ENCODE measurements around the gene CUTA.
"Not testable (repeated sequence)": the region's sequence is repeated elsewhere in the genome, so short reads cannot be mapped to it uniquely, and the experiment has no call there.

CUTA gene

GRCh38 chr6:33405386-33405940 lies 12.4 kb downstream of the CUTA start:
- Histone ChIP-seq H3K27ac (ENCODE audit: insufficient read depth, low read depth, low read length, poor library complexity, severe bottlenecking) (no peak overlapping the region), H3K9me3 (ENCODE audit: control insufficient read depth, low read length) (no peaks in the 10 kb centered on the region), H3K4me3 (ENCODE audit: insufficient read depth, low read depth, low read length) (no peak overlapping the region), H3K36me3 (ENCODE audit: control insufficient read depth, insufficient read depth, low read length) (peaks cover 52% of the 10 kb centered on the region), H3K27me3 (ENCODE audit: control insufficient read depth, insufficient read depth, low read length, poor library complexity, severe bottlenecking) (no peaks in the 10 kb centered on the region), H3K4me1 (ENCODE audit: control insufficient read depth, insufficient read depth, low read length) (no peaks in the 10 kb centered on the region)
- WGBS, 2 experiments, result 96 to 98% methylated on average over 15 of the region's 15 CpGs

- no peaks in the 10 kb centered on the region for H3K9me3 ChIP-seq (ENCODE audit: control insufficient read depth, low read length)
- H3K27ac ChIP-seq (ENCODE audit: insufficient read depth, low read depth, low read length, poor library complexity, severe bottlenecking), result no peak overlapping the region
- no peaks in the 10 kb centered on the region for H3K4me1 ChIP-seq (ENCODE audit: control insufficient read depth, insufficient read depth, low read length)
- WGBS, 2 experiments, result 95 to 96% methylated on average over 17 of the region's 17 CpGs
- H3K27me3 ChIP-seq (ENCODE audit: control insufficient read depth, insufficient read depth, low read length, poor library complexity, severe bottlenecking), result no peaks in the 10 kb centered on the region
- no peak overlapping the region for H3K4me3 ChIP-seq (ENCODE audit: insufficient read depth, low read depth, low read length)
- peaks cover 52% of the 10 kb centered on the region for H3K36me3 ChIP-seq (ENCODE audit: control insufficient read depth, insufficient read depth, low read length)
These were observed 13.0 kb downstream of the CUTA start for GRCh38 chr6:33404884-33405283.

GRCh38 chr6:33399881-33400280 lies 18.0 kb downstream of the CUTA start:
- H3K4me3 ChIP-seq (ENCODE audit: insufficient read depth, low read depth, low read length); H3K27me3 ChIP-seq (ENCODE audit: control insufficient read depth, insufficient read depth, low read length, poor library complexity, severe bottlenecking); H3K9me3 ChIP-seq (ENCODE audit: control insufficient read depth, low read length); H3K27ac ChIP-seq (ENCODE audit: insufficient read depth, low read depth, low read length, poor library complexity, severe bottlenecking); H3K4me1 ChIP-seq (ENCODE audit: control insufficient read depth, insufficient read depth, low read length): not testable (repeated sequence)
- peaks cover 47% of the 10 kb centered on the region for H3K36me3 ChIP-seq (ENCODE audit: control insufficient read depth, insufficient read depth, low read length)
- WGBS, 2 experiments, result 94 to 100% methylated on average over 6 of the region's 6 CpGs

- not testable (repeated sequence) for H3K9me3 ChIP-seq (ENCODE audit: control insufficient read depth, low read length); H3K27me3 ChIP-seq (ENCODE audit: control insufficient read depth, insufficient read depth, low read length, poor library complexity, severe bottlenecking); H3K27ac ChIP-seq (ENCODE audit: insufficient read depth, low read depth, low read length, poor library complexity, severe bottlenecking); H3K4me3 ChIP-seq (ENCODE audit: insufficient read depth, low read depth, low read length)
- peaks cover 10% of the 10 kb centered on the region for H3K4me1 ChIP-seq (ENCODE audit: control insufficient read depth, insufficient read depth, low read length)
- peaks cover 34% of the 10 kb centered on the region for H3K36me3 ChIP-seq (ENCODE audit: control insufficient read depth, insufficient read depth, low read length)
- WGBS, 2 experiments, result 89 to 96% methylated on average over 1 to 3 of the region's 3 CpGs
These were observed 19.3 kb downstream of the CUTA start for GRCh38 chr6:33398601-33399000.

- 97 to 98% methylated on average over 1 of the region's 1 CpG for WGBS, 2 experiments
- no peaks in the 10 kb centered on the region for H3K9me3 ChIP-seq (ENCODE audit: control insufficient read depth, low read length)
- no peaks in the 10 kb centered on the region for H3K27me3 ChIP-seq (ENCODE audit: control insufficient read depth, insufficient read depth, low read length, poor library complexity, severe bottlenecking)
- no peak overlapping the region for H3K27ac ChIP-seq (ENCODE audit: insufficient read depth, low read depth, low read length, poor library complexity, severe bottlenecking)
- H3K4me1 ChIP-seq (ENCODE audit: control insufficient read depth, insufficient read depth, low read length), result peaks cover 19% of the 10 kb centered on the region
- H3K4me3 ChIP-seq (ENCODE audit: insufficient read depth, low read depth, low read length), result no peak overlapping the region
- peaks cover 24% of the 10 kb centered on the region for H3K36me3 ChIP-seq (ENCODE audit: control insufficient read depth, insufficient read depth, low read length)
These were observed 20.4 kb downstream of the CUTA start for GRCh38 chr6:33397541-33397940.

- Histone ChIP-seq H3K4me1 (ENCODE audit: control insufficient read depth, insufficient read depth, low read length) (peaks cover 19% of the 10 kb centered on the region), H3K9me3 (ENCODE audit: control insufficient read depth, low read length) (no peaks in the 10 kb centered on the region), H3K27ac (ENCODE audit: insufficient read depth, low read depth, low read length, poor library complexity, severe bottlenecking) (no peak overlapping the region), H3K4me3 (ENCODE audit: insufficient read depth, low read depth, low read length) (peak overlapping the region; percentile 99), H3K27me3 (ENCODE audit: control insufficient read depth, insufficient read depth, low read length, poor library complexity, severe bottlenecking) (no peaks in the 10 kb centered on the region), H3K36me3 (ENCODE audit: control insufficient read depth, insufficient read depth, low read length) (peaks cover 6% of the 10 kb centered on the region)
- 69 to 77% methylated on average over 3 of the region's 3 CpGs for WGBS, 2 experiments
These were observed 24.9 kb downstream of the CUTA start for GRCh38 chr6:33392979-33393378.

GRCh38 chr6:33392595-33392948 lies 25.3 kb downstream of the CUTA start:
- peaks cover 19% of the 10 kb centered on the region for H3K4me1 ChIP-seq (ENCODE audit: control insufficient read depth, insufficient read depth, low read length)
- H3K27ac ChIP-seq (ENCODE audit: insufficient read depth, low read depth, low read length, poor library complexity, severe bottlenecking), result no peak overlapping the region
- no peaks in the 10 kb centered on the region for H3K27me3 ChIP-seq (ENCODE audit: control insufficient read depth, insufficient read depth, low read length, poor library complexity, severe bottlenecking)
- H3K9me3 ChIP-seq (ENCODE audit: control insufficient read depth, low read length), result no peaks in the 10 kb centered on the region
- peak overlapping the region; percentile 99 for H3K4me3 ChIP-seq (ENCODE audit: insufficient read depth, low read depth, low read length)
- peaks cover 2% of the 10 kb centered on the region for H3K36me3 ChIP-seq (ENCODE audit: control insufficient read depth, insufficient read depth, low read length)
- 58 to 60% methylated on average over 5 of the region's 5 CpGs for WGBS, 2 experiments

- H3K4me1 ChIP-seq (ENCODE audit: control insufficient read depth, insufficient read depth, low read length), result peaks cover 19% of the 10 kb centered on the region
- H3K4me3 ChIP-seq (ENCODE audit: insufficient read depth, low read depth, low read length), result peak overlapping the region; percentile 99
- H3K27me3 ChIP-seq (ENCODE audit: control insufficient read depth, insufficient read depth, low read length, poor library complexity, severe bottlenecking), result no peaks in the 10 kb centered on the region
- WGBS, 2 experiments, result 0 to 1% methylated on average over 29 to 31 of the region's 31 CpGs
- no peaks in the 10 kb centered on the region for H3K36me3 ChIP-seq (ENCODE audit: control insufficient read depth, insufficient read depth, low read length)
- H3K9me3 ChIP-seq (ENCODE audit: control insufficient read depth, low read length), result no peaks in the 10 kb centered on the region
- H3K27ac ChIP-seq (ENCODE audit: insufficient read depth, low read depth, low read length, poor library complexity, severe bottlenecking), result peak overlapping the region; percentile 77
These were observed 25.8 kb downstream of the CUTA start for GRCh38 chr6:33391922-33392594.

GRCh38 chr6:33391278-33391921 lies 26.5 kb downstream of the CUTA start, which contains the start of gene KIFC1:
Gene KIFC1, plus strand, starts transcription at chr6:33391823. Its CDS starts 163 bp downstream, at chr6:33391986.
- Histone ChIP-seq H3K9me3 (ENCODE audit: control insufficient read depth, low read length) (no peaks in the 10 kb centered on the region), H3K4me1 (ENCODE audit: control insufficient read depth, insufficient read depth, low read length) (peaks cover 19% of the 10 kb centered on the region), H3K27ac (ENCODE audit: insufficient read depth, low read depth, low read length, poor library complexity, severe bottlenecking) (peak within 1 kb of the TSS; percentile 77), H3K27me3 (ENCODE audit: control insufficient read depth, insufficient read depth, low read length, poor library complexity, severe bottlenecking) (no peaks in the 10 kb centered on the region), H3K4me3 (ENCODE audit: insufficient read depth, low read depth, low read length) (peak within 1 kb of the TSS; percentile 99), H3K36me3 (ENCODE audit: control insufficient read depth, insufficient read depth, low read length) (no peaks in the 10 kb centered on the region)
- WGBS, 2 experiments, result 0% methylated on average over 67 of the region's 67 CpGs

GRCh38 chr6:33390767-33391277 lies 27.1 kb downstream of the CUTA start:
- no peaks in the 10 kb centered on the region for H3K27me3 ChIP-seq (ENCODE audit: control insufficient read depth, insufficient read depth, low read length, poor library complexity, severe bottlenecking)
- no peaks in the 10 kb centered on the region for H3K9me3 ChIP-seq (ENCODE audit: control insufficient read depth, low read length)
- peaks cover 19% of the 10 kb centered on the region for H3K4me1 ChIP-seq (ENCODE audit: control insufficient read depth, insufficient read depth, low read length)
- WGBS, 2 experiments, result 85 to 87% methylated on average over 9 of the region's 9 CpGs
- H3K36me3 ChIP-seq (ENCODE audit: control insufficient read depth, insufficient read depth, low read length), result no peaks in the 10 kb centered on the region
- H3K4me3 ChIP-seq (ENCODE audit: insufficient read depth, low read depth, low read length), result peak overlapping the region; percentile 5
- H3K27ac ChIP-seq (ENCODE audit: insufficient read depth, low read depth, low read length, poor library complexity, severe bottlenecking), result peak overlapping the region; percentile 58
